Bone marrow (tissue), 2 donors: ENCODE data around the gene TOM1L1.
A peak's percentile ranks its signal among the peaks of the same experiment; 100 is the strongest.

Experiments used
- DNase-seq, 2 donors: peaks; one replicate each; lab custom pipeline; 2025; lab: John Stamatoyannopoulos, UW

Gene TOM1L1

GRCh38 chr17:54947396-54947795 is 46.7 kb downstream of the TOM1L1 start:
- no peak for DNase-seq

GRCh38 chr17:54948380-54948779 is 47.7 kb downstream of the TOM1L1 start:
- DNase-seq, result peak in 1 of 2 donors; percentile 5

GRCh38 chr17:54950116-54950515 is 49.5 kb downstream of the TOM1L1 start:
- DNase-seq, result no peak

- no peak for DNase-seq
Measured at GRCh38 chr17:54951286-54951685, 50.6 kb downstream of the TOM1L1 start.

DNA sequence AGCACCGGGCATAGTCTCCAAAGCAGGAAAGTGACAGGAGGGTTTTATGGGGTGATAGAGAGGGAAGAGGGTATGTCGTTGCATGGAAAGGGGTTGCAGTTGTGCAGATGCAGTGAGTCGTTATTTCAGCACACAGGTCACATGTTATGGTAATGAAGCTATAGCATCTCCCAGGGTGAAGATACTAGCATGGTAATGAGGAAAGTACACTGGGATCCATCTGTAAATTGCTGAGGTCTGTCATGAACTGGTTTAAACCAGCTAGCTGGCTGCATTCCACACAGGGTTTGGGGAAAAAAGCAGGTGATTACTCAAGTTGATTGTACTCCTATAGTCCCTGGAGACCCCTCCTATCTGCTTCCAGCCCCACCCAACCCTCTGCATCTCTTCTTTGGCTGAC is 56.1 kb downstream of the TOM1L1 start:
- DNase-seq, result no peak

GRCh38 chr17:54967621-54968261 is 67.1 kb downstream of the TOM1L1 start:
- DNase-seq, result no peak

GRCh38 chr17:54968262-54968987 is 67.8 kb downstream of the TOM1L1 start, which contains the start of the genes COX11 and STXBP4:
TSS of gene COX11 (minus strand) at chr17:54968654. CDS start at chr17:54968646, 8 bp downstream.
TSS of gene STXBP4 (plus strand) at chr17:54968765. CDS start at chr17:54986220, 17,455 bp downstream.
- DNase-seq, result peak; percentile 73 to 89

GRCh38 chr17:54968988-54969332 is 68.3 kb downstream of the TOM1L1 start:
- DNase-seq, result no peak

GRCh38 chr17:54969658-54970572 is 69.3 kb downstream of the TOM1L1 start:
- DNase-seq, result no peak

- DNase-seq, result no peak
Measured at GRCh38 chr17:54971147-54971546, 70.5 kb downstream of the TOM1L1 start.

DNA sequence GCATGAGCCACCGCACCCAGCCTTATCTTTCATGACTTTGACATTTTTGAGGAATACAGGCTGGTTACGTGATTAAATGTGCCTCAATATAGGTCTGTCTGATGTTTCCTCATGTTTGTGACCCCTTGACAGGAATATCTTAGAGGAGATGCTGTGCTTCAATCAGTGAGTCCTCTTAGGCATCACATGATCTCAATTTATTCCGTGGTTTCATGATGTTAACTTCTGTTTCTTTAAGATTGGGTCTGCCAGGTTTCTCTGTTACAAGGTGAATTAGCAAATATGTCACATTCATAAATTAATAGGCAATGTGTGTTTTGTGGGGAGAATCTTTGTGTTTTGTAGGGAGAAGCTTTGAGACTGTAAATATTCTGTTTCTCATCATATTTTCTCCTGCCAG is 71.2 kb downstream of the TOM1L1 start:
- no peak for DNase-seq

DNA sequence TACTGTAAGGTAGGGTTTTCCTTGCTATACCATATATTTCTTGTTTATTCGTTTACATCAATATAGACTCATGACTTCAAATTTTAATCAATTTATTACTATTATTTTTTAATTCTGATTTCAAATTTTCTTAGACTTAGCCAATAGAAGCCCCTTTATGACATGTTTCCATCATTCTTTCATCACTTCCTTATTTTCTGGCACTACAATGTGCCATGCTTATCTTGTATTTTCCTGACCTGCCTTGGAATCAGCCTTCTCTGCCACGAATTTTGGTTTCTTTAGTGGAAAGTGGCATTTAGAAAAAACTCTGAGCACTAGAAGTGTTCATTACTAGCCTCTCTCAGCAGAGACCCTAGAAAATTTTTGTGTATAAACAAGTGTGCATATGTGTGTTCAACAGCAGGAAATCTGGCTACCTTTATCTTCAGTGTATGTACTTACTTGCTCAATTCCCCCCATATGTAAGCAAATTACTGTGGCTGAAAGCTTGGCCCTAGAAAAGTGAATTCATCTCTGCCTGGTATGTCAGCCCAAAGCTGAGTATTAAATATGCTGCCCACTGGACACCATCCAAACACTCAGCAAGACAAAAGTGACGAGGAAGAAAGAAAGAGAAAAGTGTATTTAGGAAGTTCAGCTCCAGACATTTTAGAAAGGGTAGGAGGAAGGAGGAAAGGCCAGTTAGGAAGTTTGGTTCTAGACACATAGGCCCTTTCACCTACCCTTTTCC is 71.9 kb downstream of the TOM1L1 start:
- no peak for DNase-seq

GRCh38 chr17:54974759-54975158 is 74.1 kb downstream of the TOM1L1 start:
- no peak for DNase-seq

DNA sequence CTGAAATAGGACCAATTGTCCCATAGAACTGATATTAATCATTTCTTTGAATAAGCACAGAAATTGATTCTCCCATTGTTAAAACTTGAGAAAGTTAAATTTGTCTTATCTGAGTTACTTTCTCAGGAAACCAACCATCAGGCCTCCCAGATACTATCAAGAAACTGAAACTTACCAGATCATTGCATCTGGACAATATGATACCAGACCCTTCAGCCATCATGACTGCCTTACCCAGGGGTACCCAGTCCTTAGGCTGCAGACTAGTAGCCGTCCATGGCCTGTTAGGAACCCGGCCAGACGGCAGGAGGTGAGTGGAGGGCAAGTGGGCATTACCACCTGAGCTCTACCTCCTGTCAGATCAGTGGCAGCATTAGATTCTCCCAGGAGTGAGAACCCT is 75.7 kb downstream of the TOM1L1 start:
- no peak for DNase-seq

GRCh38 chr17:54977744-54978143 is 77.1 kb downstream of the TOM1L1 start:
- no peak for DNase-seq

GRCh38 chr17:54979657-54980056 is 79.0 kb downstream of the TOM1L1 start:
- no peak for DNase-seq

DNA sequence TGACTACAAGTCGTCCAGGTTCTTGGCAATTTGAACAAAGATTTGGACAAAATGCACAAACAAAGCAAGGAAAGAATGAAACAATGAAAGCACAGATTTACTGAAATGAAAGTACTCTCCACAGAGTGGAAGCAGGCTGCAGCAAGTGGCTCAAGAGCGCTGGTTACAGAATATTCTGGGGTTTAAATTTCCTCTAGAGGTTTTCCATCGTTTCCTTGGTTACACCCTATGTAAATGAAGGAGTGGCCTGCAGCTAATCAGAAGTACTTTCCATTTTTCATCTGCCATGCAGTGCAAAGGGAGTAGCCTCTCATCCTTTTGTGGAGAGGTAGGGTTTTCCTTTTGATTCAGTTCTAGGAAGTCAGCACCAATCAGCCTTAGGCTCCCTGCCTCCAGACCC is 79.7 kb downstream of the TOM1L1 start:
- no peak for DNase-seq

DNA sequence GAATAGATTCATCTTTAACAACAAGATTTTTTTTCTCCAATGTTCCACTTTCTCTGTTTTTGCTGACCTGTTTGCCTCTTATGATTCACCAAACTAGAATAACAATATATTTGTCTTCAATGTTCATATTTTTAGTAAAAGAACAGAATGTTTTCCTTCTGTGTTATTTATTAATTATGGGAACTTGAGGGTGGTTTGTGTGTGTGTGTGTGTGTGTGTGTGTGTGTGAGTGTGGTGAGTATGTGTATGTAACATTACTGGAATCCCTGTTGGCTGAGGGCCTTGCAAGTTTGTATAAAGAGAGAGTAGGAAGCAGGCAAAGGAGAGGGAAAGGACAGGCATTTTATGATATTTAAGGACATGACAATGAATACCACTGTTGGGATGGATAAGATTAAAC is 81.7 kb downstream of the TOM1L1 start:
- DNase-seq, result no peak

- DNase-seq, result no peak
Measured at GRCh38 chr17:54983260-54983659, 82.6 kb downstream of the TOM1L1 start.

- no peak for DNase-seq
Measured at GRCh38 chr17:54985476-54985875, 84.8 kb downstream of the TOM1L1 start.

- no peak for DNase-seq
Measured at GRCh38 chr17:54990118-54990517, 89.5 kb downstream of the TOM1L1 start.

DNA sequence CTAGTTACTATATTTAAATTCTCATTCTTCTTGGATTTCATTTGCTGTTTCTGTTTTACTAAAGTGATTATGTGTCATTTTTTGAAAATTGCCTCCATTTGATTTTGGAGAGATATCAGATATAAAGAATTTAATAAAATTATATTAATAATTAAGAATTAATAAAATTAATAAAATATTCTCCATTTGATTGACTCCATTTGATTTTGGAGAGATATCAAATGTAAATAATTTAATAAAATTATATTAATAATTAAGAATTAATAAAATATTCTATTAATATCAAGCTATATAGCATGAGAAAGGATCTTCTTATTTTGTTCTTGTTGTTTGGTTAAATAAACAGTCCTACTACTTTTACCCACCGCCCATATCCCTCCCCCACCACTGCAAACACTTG is 90.9 kb downstream of the TOM1L1 start:
- no peak for DNase-seq
